GM12801 (cell line): ENCODE measurements around the gene ACRBP.

Experiments
- TF ChIP-seq, protein P1 (sequence below): IDR thresholded peaks from one replicate; pipeline ENCODE4 v1.5.1; 2011; ENCODE audit warnings: control low read depth; ENCODE audit not compliant: insufficient read length; ENCODE audit errors: extremely low read depth

ACRBP gene

GRCh38 chr12:6606331-6607131, 40.7 kb downstream of the ACRBP start:
- TF ChIP-seq, protein P1, sequence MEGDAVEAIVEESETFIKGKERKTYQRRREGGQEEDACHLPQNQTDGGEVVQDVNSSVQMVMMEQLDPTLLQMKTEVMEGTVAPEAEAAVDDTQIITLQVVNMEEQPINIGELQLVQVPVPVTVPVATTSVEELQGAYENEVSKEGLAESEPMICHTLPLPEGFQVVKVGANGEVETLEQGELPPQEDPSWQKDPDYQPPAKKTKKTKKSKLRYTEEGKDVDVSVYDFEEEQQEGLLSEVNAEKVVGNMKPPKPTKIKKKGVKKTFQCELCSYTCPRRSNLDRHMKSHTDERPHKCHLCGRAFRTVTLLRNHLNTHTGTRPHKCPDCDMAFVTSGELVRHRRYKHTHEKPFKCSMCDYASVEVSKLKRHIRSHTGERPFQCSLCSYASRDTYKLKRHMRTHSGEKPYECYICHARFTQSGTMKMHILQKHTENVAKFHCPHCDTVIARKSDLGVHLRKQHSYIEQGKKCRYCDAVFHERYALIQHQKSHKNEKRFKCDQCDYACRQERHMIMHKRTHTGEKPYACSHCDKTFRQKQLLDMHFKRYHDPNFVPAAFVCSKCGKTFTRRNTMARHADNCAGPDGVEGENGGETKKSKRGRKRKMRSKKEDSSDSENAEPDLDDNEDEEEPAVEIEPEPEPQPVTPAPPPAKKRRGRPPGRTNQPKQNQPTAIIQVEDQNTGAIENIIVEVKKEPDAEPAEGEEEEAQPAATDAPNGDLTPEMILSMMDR, result no peak

- TF ChIP-seq, protein P1, result no peak
These were observed 41.6 kb downstream of the ACRBP start for GRCh38 chr12:6605421-6606330.

- TF ChIP-seq, protein P1, result no peak
These were observed 42.8 kb downstream of the ACRBP start for GRCh38 chr12:6604259-6605029.

GRCh38 chr12:6603095-6603567, 44.1 kb downstream of the ACRBP start:
- TF ChIP-seq, protein P1, result no peak

DNA sequence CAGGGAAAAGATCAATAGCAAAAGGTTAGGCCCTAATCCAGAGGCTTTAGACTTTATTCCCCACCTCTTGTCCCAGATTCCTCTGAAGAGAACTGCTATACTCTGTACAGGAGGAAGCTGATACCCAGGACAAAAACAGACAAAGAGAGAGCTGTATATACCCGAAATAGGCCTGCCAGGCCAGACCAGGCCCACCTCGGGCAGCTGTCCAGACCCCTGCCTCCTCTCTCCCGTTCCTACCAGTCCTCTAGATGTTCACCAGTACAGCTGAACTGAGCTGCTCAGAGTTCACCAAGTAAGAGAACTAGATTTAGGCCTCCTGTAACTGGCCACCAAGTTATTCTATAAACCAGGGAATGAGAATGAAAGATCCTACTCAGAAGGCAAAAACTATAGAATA, 44.7 kb downstream of the ACRBP start:
- TF ChIP-seq, protein P1, result no peak

- TF ChIP-seq, protein P1, result no peak
These were observed 55.1 kb downstream of the ACRBP start for GRCh38 chr12:6592087-6592486.
